ENCODE data around the gene SURF2. TPM values are rescaled to one million over a fixed set of nuclear protein-coding genes. Genes with fewer than 3 reads are reported as not detected.

The SURF2 gene
- total and polyA plus RNA-seq, 2 experiments from 2014 or later = 6.3 to 23.4 TPM

GRCh38 chr9:133339641-133340040, 16.7 kb upstream of the SURF2 start:
- Histone ChIP-seq H3K9me2 (ENCODE audit: insufficient read depth) (no peaks in the 10 kb centered on the region), H3K4me1 (ENCODE audit: insufficient read depth) (peaks cover 8% of the 10 kb centered on the region; the same call in 1 of the 2 replicates), H3K79me2 (ENCODE audit: insufficient read depth) (peaks cover 17% of the 10 kb centered on the region), H3K27ac (no peak overlapping the region), H3K4me2 (ENCODE audit: unreplicated experiment) (no peak overlapping the region), H3K9me3 (ENCODE audit: low read depth) (no peaks in the 10 kb centered on the region), H3K36me3 (ENCODE audit: low read depth) (peaks cover 14% of the 10 kb centered on the region; the same call in 1 of the 2 replicates), H3K4me3 (no peak overlapping the region), H3K9ac (no peak overlapping the region), H4K20me1 (ENCODE audit: insufficient read depth) (no peaks in the 10 kb centered on the region), H3K27me3 (replicated peaks; ENCODE audit: insufficient read depth) (no peaks in the 10 kb centered on the region), H2AFZ (no peak overlapping the region), H3F3A (ENCODE audit: insufficient read depth) (peaks cover 15% of the 10 kb centered on the region)
- DNase-seq = no peak
- WGBS, 2 experiments (ENCODE audit: low coverage in 1 of 2, low lambda C conversion rate in 2 of 2, missing lambda C conversion rate in 2 of 2) = 90 to 95% methylated on average over 5 of the region's 5 CpGs
- TF ChIP-seq EZH2phosphoT487 (IDR thresholded peaks at IDR 0.05; ENCODE audit: insufficient read depth, low read depth) (no peak), EZH2 (IDR thresholded peaks at IDR 0.05; ENCODE audit: insufficient read depth, poor library complexity, severe bottlenecking) (no peak)
- in situ Hi-C loops (cut with MboI) = no loop called here

- DNase-seq = no peak
- H3K9ac ChIP-seq = no peak overlapping the region
- H2AFZ ChIP-seq = no peak overlapping the region
- H4K20me1 ChIP-seq (ENCODE audit: insufficient read depth) = no peaks in the 10 kb centered on the region
- WGBS, 2 experiments (ENCODE audit: low coverage in 1 of 2, low lambda C conversion rate in 2 of 2, missing lambda C conversion rate in 2 of 2) = 78 to 83% methylated on average over 3 of the region's 3 CpGs
- no peaks in the 10 kb centered on the region for H3K27me3 ChIP-seq (replicated peaks; ENCODE audit: insufficient read depth)
- H3K36me3 ChIP-seq (ENCODE audit: low read depth) = peaks cover 14% of the 10 kb centered on the region; the same call in 1 of the 2 replicates
- no peak overlapping the region for H3K27ac ChIP-seq
- in situ Hi-C loops (cut with MboI) = no loop called here
- H3K4me3 ChIP-seq = no peak overlapping the region
- peaks cover 17% of the 10 kb centered on the region for H3K79me2 ChIP-seq (ENCODE audit: insufficient read depth)
- TF ChIP-seq EZH2 (IDR thresholded peaks at IDR 0.05; ENCODE audit: insufficient read depth, poor library complexity, severe bottlenecking) (no peak), EZH2phosphoT487 (IDR thresholded peaks at IDR 0.05; ENCODE audit: insufficient read depth, low read depth) (no peak)
- H3K9me3 ChIP-seq (ENCODE audit: low read depth) = no peaks in the 10 kb centered on the region
- 0 out of 2 replicates have a peak, but pooled peaks cover 3% of the 10 kb centered on the region for H3K4me1 ChIP-seq (ENCODE audit: insufficient read depth)
- peaks cover 15% of the 10 kb centered on the region for H3F3A ChIP-seq (ENCODE audit: insufficient read depth)
- H3K9me2 ChIP-seq (ENCODE audit: insufficient read depth) = no peaks in the 10 kb centered on the region
- no peak overlapping the region for H3K4me2 ChIP-seq (ENCODE audit: unreplicated experiment)
These were observed 16.1 kb upstream of the SURF2 start for GRCh38 chr9:133340256-133340655.

GRCh38 chr9:133340916-133341315, 15.4 kb upstream of the SURF2 start:
- peaks cover 14% of the 10 kb centered on the region; the same call in 1 of the 2 replicates for H3K36me3 ChIP-seq (ENCODE audit: low read depth)
- H3K9me2 ChIP-seq (ENCODE audit: insufficient read depth) = no peaks in the 10 kb centered on the region
- H3K9me3 ChIP-seq (ENCODE audit: low read depth) = no peaks in the 10 kb centered on the region
- WGBS, 2 experiments (ENCODE audit: low coverage in 1 of 2, low lambda C conversion rate in 2 of 2, missing lambda C conversion rate in 2 of 2) = 87 to 93% methylated on average over 11 to 13 of the region's 13 CpGs
- no peak overlapping the region for H3K4me2 ChIP-seq (ENCODE audit: unreplicated experiment)
- no peaks in the 10 kb centered on the region for H4K20me1 ChIP-seq (ENCODE audit: insufficient read depth)
- H2AFZ ChIP-seq = no peak overlapping the region
- in situ Hi-C loops (cut with MboI) = no loop called here
- H3K4me3 ChIP-seq = no peak overlapping the region
- 0 out of 2 replicates have a peak, but pooled peaks cover 3% of the 10 kb centered on the region for H3K4me1 ChIP-seq (ENCODE audit: insufficient read depth)
- H3K9ac ChIP-seq = no peak overlapping the region
- H3K27ac ChIP-seq = no peak overlapping the region
- peaks cover 15% of the 10 kb centered on the region for H3F3A ChIP-seq (ENCODE audit: insufficient read depth)
- H3K79me2 ChIP-seq (ENCODE audit: insufficient read depth) = peaks cover 17% of the 10 kb centered on the region
- DNase-seq = no peak
- TF ChIP-seq EZH2 (IDR thresholded peaks at IDR 0.05; ENCODE audit: insufficient read depth, poor library complexity, severe bottlenecking) (no peak), EZH2phosphoT487 (IDR thresholded peaks at IDR 0.05; ENCODE audit: insufficient read depth, low read depth) (no peak)
- no peaks in the 10 kb centered on the region for H3K27me3 ChIP-seq (replicated peaks; ENCODE audit: insufficient read depth)

GRCh38 chr9:133341369-133342068, 14.8 kb upstream of the SURF2 start:
- Histone ChIP-seq H3K27me3 (replicated peaks; ENCODE audit: insufficient read depth) (no peaks in the 10 kb centered on the region), H3K9ac (no peak overlapping the region), H3K4me3 (no peak overlapping the region), H3K79me2 (ENCODE audit: insufficient read depth) (peaks cover 23% of the 10 kb centered on the region), H3K4me1 (ENCODE audit: insufficient read depth) (0 out of 2 replicates have a peak, but pooled peaks cover 6% of the 10 kb centered on the region), H4K20me1 (ENCODE audit: insufficient read depth) (no peaks in the 10 kb centered on the region), H3K9me3 (ENCODE audit: low read depth) (no peaks in the 10 kb centered on the region), H3K4me2 (ENCODE audit: unreplicated experiment) (no peak overlapping the region), H2AFZ (no peak overlapping the region), H3F3A (ENCODE audit: insufficient read depth) (peaks cover 15% of the 10 kb centered on the region), H3K36me3 (ENCODE audit: low read depth) (peaks cover 14% of the 10 kb centered on the region; the same call in 1 of the 2 replicates), H3K9me2 (ENCODE audit: insufficient read depth) (no peaks in the 10 kb centered on the region), H3K27ac (no peak overlapping the region)
- 83 to 88% methylated on average over 13 to 15 of the region's 15 CpGs for WGBS, 2 experiments (ENCODE audit: low coverage in 1 of 2, low lambda C conversion rate in 2 of 2, missing lambda C conversion rate in 2 of 2)
- DNase-seq = no peak
- in situ Hi-C loops (cut with MboI) = no loop called here
- TF ChIP-seq EZH2phosphoT487 (IDR thresholded peaks at IDR 0.05; ENCODE audit: insufficient read depth, low read depth) = no peak
- TF ChIP-seq EZH2 (IDR thresholded peaks at IDR 0.05; ENCODE audit: insufficient read depth, poor library complexity, severe bottlenecking) = no peak

Data from GM23248 (cell line).